GM12878 (cell line): ENCODE measurements around the gene GCK. TPM values are rescaled to one million over a fixed set of nuclear protein-coding genes. Genes with fewer than 3 reads are reported as not detected.

Experiments used
- ATAC-seq: fragments of 200-7000 bp; cut with Tn5 transposase; 3 replicates; pipeline ENCODE4 v1.9.1; 2020; ENCODE audit warnings: mild to moderate bottlenecking, moderate library complexity
- BruUV-seq: library from RNA; stranded (reverse); fragments of 400-500 nt; replicated peaks from 2 replicates; lab custom pipeline; 2021; lab: Mats Ljungman, UMichigan
- CTCF ChIA-PET: fragments of 300-600 bp; sonication (Branson Sonifier 250); formaldehyde crosslinking; extraction: SDS; loops from one replicate; lab custom pipeline; 2021; ENCODE audit warnings: inconsistent platforms; lab: Yijun Ruan, JAX
- POLR2A ChIA-PET: fragments of 350-600 bp; formaldehyde crosslinking; extraction: SDS; loops from one replicate; lab custom pipeline; 2021; ENCODE audit warnings: inconsistent platforms; lab: Charles Lee
- RAD21 ChIA-PET: fragments of 300-600 bp; sonication (Branson Sonifier 250); formaldehyde crosslinking; loops from one replicate; lab custom pipeline; 2023; ENCODE audit warnings: antibody characterized with exemption; ENCODE audit not compliant: unreplicated experiment; lab: Charles Lee
- SMC1A ChIA-PET: fragments of 300-600 bp; sonication (Branson Sonifier 250); formaldehyde crosslinking; loops from one replicate; lab custom pipeline; 2023; ENCODE audit not compliant: unreplicated experiment, uncharacterized antibody; lab: Charles Lee
- DNase-seq: peaks from one replicate; pipeline ENCODE4 v3.0.0-alpha.2; 2011; ENCODE audit warnings: low read depth, low spot score
- FAIRE-seq: peaks from 3 replicates; lab custom pipeline; 2011; peaks lifted over from hg19 to GRCh38; lab: Jason Lieb, UNC
- H2AFZ ChIP-seq: 2 replicates; pipeline ENCODE4 v1.6.0; 2011; ENCODE audit warnings: low read depth, low read length, control low read depth; ENCODE audit not compliant: control insufficient read depth
- H3K27ac ChIP-seq: 2 replicates; pipeline ENCODE4 v1.5.1; 2011; ENCODE audit warnings: control low read depth; ENCODE audit not compliant: control insufficient read depth, insufficient read depth
- H3K27me3 ChIP-seq, 2 experiments: replicated peaks in 1 of 2; 2 replicates each; pipeline versions ENCODE4 v1.6.0 to v1.6.1; 2011; ENCODE audit warnings: low read length in 1 of 2; ENCODE audit not compliant: control insufficient read depth in 2 of 2, insufficient read depth in 2 of 2
- H3K36me3 ChIP-seq, 2 experiments: 2 replicates each; pipeline ENCODE4 v1.5.1; 2011; ENCODE audit warnings: low read length in 1 of 2; ENCODE audit not compliant: control insufficient read depth in 2 of 2, insufficient read depth in 2 of 2
- H3K4me1 ChIP-seq: 2 replicates; pipeline ENCODE4 v1.6.1; 2011; ENCODE audit warnings: mild to moderate bottlenecking, low read length, moderate library complexity, mixed read lengths; ENCODE audit not compliant: control insufficient read depth, insufficient read depth
- H3K4me2 ChIP-seq: 2 replicates; pipeline ENCODE4 v1.6.0; 2011; ENCODE audit warnings: control low read depth; ENCODE audit not compliant: control insufficient read depth, insufficient read depth
- H3K4me3 ChIP-seq: fragments of 200-600 bp; sonication (generic); 2 replicates; pipeline ENCODE4 v1.5.1; 2016
- H3K79me2 ChIP-seq: 2 replicates; pipeline ENCODE4 v1.6.0; 2011; ENCODE audit warnings: low read length; ENCODE audit not compliant: control insufficient read depth, insufficient read depth
- H3K9ac ChIP-seq: 2 replicates; pipeline ENCODE4 v1.8.0; 2011; ENCODE audit warnings: low read length, control low read depth, mixed read lengths; ENCODE audit not compliant: control insufficient read depth, insufficient read depth
- H3K9me3 ChIP-seq: replicated peaks from 3 replicates; pipeline ENCODE4 v1.5.1; 2011; ENCODE audit warnings: mild to moderate bottlenecking, low read length; ENCODE audit not compliant: control insufficient read depth, insufficient read depth
- H4K20me1 ChIP-seq: 2 replicates; pipeline ENCODE4 v1.6.0; 2011; ENCODE audit not compliant: control insufficient read depth, insufficient read depth
- BHLHE40 ChIP-seq, 2 experiments: fragments of 450-650 bp in 1 of 2; IDR thresholded peaks; 2 replicates each; pipeline ENCODE4 v1.6.1; 2011 to 2017; ENCODE audit warnings: low read depth in 2 of 2, borderline replicate concordance in 1 of 2, improper control_type of control experiment in 1 of 2, low read length in 1 of 2, mild to moderate bottlenecking in 1 of 2
- CBX3 ChIP-seq: fragments of 200-600 bp; sonication (generic); IDR thresholded peaks from 2 replicates; pipeline ENCODE4 v1.6.1; 2016; ENCODE audit warnings: low read depth, borderline replicate concordance
- EGR1 ChIP-seq, 2 experiments: IDR thresholded peaks; 1 replicate in 1 of 2; 2 replicates in 1 of 2; pipeline ENCODE4 v1.6.1; 2011 to 2012; ENCODE audit warnings: low read depth in 2 of 2, low read length in 2 of 2, borderline replicate concordance in 1 of 2, mild to moderate bottlenecking in 1 of 2, moderate library complexity in 1 of 2
- IKZF1 ChIP-seq: fragments of 450-650 bp; conservative IDR thresholded peaks from 2 replicates; pipeline ENCODE4 v1.6.1; 2017; ENCODE audit warnings: antibody characterized with exemption, mild to moderate bottlenecking
- LARP7 ChIP-seq: fragments of 450-650 bp; IDR thresholded peaks from 2 replicates; pipeline ENCODE4 v1.6.1; 2017; ENCODE audit warnings: mild to moderate bottlenecking
- MEF2B ChIP-seq: fragments of 450-650 bp; IDR thresholded peaks from 2 replicates; pipeline ENCODE4 v1.6.1; 2018; ENCODE audit warnings: mild to moderate bottlenecking, moderate library complexity; ENCODE audit not compliant: partially characterized antibody, poor library complexity, severe bottlenecking
- NR2F1 ChIP-seq: fragments of 450-650 bp; conservative IDR thresholded peaks from 2 replicates; pipeline ENCODE4 v1.6.1; 2017; ENCODE audit warnings: mild to moderate bottlenecking
- PAX5 ChIP-seq: IDR thresholded peaks from 2 replicates; pipeline ENCODE4 v1.6.1; 2011; ENCODE audit warnings: low read depth, low read length, borderline replicate concordance
- PAX8 ChIP-seq: fragments of 450-650 bp; IDR thresholded peaks from 2 replicates; pipeline ENCODE4 v1.6.1; 2017; ENCODE audit warnings: mild to moderate bottlenecking, moderate library complexity
- PML ChIP-seq: IDR thresholded peaks from 2 replicates; pipeline ENCODE4 v1.6.1; 2012; ENCODE audit warnings: low read length, inconsistent platforms
- RELA ChIP-seq: fragments of 450-650 bp; IDR thresholded peaks from 2 replicates; pipeline ENCODE4 v1.8.0; 2014; ENCODE audit warnings: borderline replicate concordance; ENCODE audit not compliant: partially characterized antibody
- SIN3A ChIP-seq: IDR thresholded peaks from 2 replicates; pipeline ENCODE4 v1.6.1; 2012; ENCODE audit warnings: low read depth, low read length, improper control_type of control experiment
- TCF12 ChIP-seq: IDR thresholded peaks from 2 replicates; pipeline ENCODE4 v1.6.1; 2011; ENCODE audit warnings: low read depth, mild to moderate bottlenecking, low read length
- ZNF384 ChIP-seq: IDR thresholded peaks from 2 replicates; pipeline ENCODE4 v1.6.1; 2012; ENCODE audit warnings: low read depth, mild to moderate bottlenecking, low read length, improper control_type of control experiment, borderline replicate concordance
- WGBS: methylation state at CpG from one replicate; pipeline ENCODE4 v1.1.6; 2016; ENCODE audit warnings: low lambda C conversion rate; ENCODE audit not compliant: insufficient replicate concordance, insufficient coverage; ENCODE audit errors: missing lambda C conversion rate; 5-methylcytosine and 5-hydroxymethylcytosine counted together
- in situ Hi-C: fragments of 300-500 bp; cut with MboI; formaldehyde crosslinking; loops from 9 replicates; pipeline ENCODE4 v1.14.3; 2018; ENCODE audit warnings: mixed read lengths
- intact Hi-C: fragments of 100-400 bp; cut with micrococcal nuclease; formaldehyde crosslinking; loops from one replicate; pipeline ENCODE4 v1.14.2; 2022; ENCODE audit not compliant: unreplicated experiment
- polyA plus RNA-seq, 11 experiments: library from polyadenylated mRNA; depleted of rRNA in 4 of 11; unstranded in 6 of 11; stranded (reverse) in 5 of 11; fragments of >200 nt; fragmentation: Nextera tagmentation in 4 of 11; fragmentation: Illumina TruSeq in 1 of 11; extraction: Ambion mirVana in 4 of 11; extraction: Trizol in 1 of 11; gene quantifications; 1 replicate in 1 of 11; 2 replicates in 10 of 11; pipeline versions ENCODE4 v1.2.1 to v1.2.3, GENCODE V29; 2011 to 2016; ENCODE audit warnings: inconsistent platforms in 2 of 11, missing spikeins in 2 of 11, low read depth in 1 of 11
- total RNA-seq, 4 experiments: library from RNA; depleted of rRNA in 3 of 4; stranded (reverse); fragments of >200 nt in 3 of 4; fragmentation: Illumina TruSeq in 1 of 4; extraction: Trizol in 1 of 4; gene quantifications; 2 replicates each; pipeline versions ENCODE4 v1.2.1 to v1.2.3, GENCODE V29; 2013 to 2021
- TF ChIP-seq, protein P1 (sequence below): IDR thresholded peaks from 2 replicates; pipeline ENCODE4 v1.6.1; 2012; ENCODE audit warnings: low read depth, low read length, improper control_type of control experiment
- TF ChIP-seq, protein P2 (sequence below): fragments of 450-650 bp; IDR thresholded peaks from 2 replicates; pipeline ENCODE4 v1.6.1; 2018; ENCODE audit warnings: mild to moderate bottlenecking, low read depth, moderate library complexity; ENCODE audit not compliant: partially characterized antibody
- TF ChIP-seq, protein P3 (sequence below): fragments of 450-650 bp; IDR thresholded peaks from 2 replicates; pipeline ENCODE4 v1.6.1; 2017; ENCODE audit warnings: mild to moderate bottlenecking, moderate library complexity

The GCK gene
- total and polyA plus RNA-seq, 10 of the 15 experiments (the other 5 are each of a cell fraction or from before 2014, with no cell fraction given), result 0.06 to 0.16 TPM; not detected in 8

DNA sequence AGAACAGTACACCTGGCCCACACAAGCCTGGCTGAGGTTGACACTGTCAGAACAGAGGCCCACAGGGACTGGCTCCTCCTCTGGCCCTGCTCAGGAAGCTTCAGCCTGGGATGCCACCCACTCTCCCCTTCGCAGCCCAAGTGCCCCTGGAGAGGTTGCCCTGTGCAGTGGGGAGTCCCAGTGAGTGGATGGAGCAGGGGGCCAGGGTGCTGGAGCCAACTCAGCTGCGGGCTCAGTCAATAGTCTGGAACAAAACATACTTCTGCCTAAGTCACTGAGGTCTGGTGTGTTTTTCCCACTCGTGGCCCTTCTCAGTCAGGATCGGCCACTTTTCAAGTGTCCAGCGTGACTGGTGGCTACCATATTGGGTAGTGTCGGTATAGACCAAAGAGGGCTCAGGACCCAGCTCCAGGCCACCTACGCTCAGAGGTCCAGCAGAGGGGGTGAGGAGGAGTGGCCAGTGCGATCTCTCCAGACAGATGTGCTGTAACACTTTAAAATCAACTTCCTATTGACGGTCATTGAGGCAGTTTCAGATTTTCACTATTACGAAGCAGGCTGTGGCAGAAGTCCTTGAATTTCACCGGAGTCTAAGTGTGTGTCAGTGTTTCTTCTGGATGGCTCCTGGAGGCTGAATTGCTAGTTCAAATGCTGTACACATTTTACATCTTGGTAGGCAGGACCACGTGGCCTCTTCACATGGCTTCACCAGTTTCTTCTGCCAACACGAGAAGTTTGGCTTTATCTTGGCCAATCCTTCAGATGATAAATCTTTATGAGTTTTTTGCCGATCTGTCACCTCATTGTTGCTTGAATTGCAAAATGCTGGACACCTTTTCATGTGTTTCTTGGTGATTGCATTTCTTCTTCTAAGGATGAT lies 994 bp upstream of the GCK start:
- no peak overlapping the region for H3K4me3 ChIP-seq
- WGBS, result 31% methylated on average over 14 of the region's 14 CpGs
- no peak overlapping the region for H2AFZ ChIP-seq
- H3K9me3 ChIP-seq, result no peaks in the 10 kb centered on the region
- DNase-seq (no peak), FAIRE-seq (no peak), ATAC-seq (no peak)
- no peaks in the 10 kb centered on the region for H3K4me1 ChIP-seq
- no TSS peak for BruUV-seq
- no peaks in the 10 kb centered on the region; a peak in 1 of 4 replicates for H3K27me3 ChIP-seq
- no peak overlapping the region for H3K9ac ChIP-seq
- H4K20me1 ChIP-seq, result no peaks in the 10 kb centered on the region
- H3K79me2 ChIP-seq, result no peaks in the 10 kb centered on the region
- H3K36me3 ChIP-seq, result no peaks in the 10 kb centered on the region
- ChIA-PET SMC1A (no interaction called here), RAD21 (no interaction called here), CTCF (no interaction called here), POLR2A (no interaction called here)
- in situ Hi-C loops, result no loop called here
- intact Hi-C loops, result loop anchor here (5.0 kb wide), 1 partner anchor 38 kb away; no protein-coding TSS in a partner anchor
- H3K4me2 ChIP-seq, result no peak overlapping the region
- H3K27ac ChIP-seq, result no peak overlapping the region
- TF ChIP-seq PAX5 (no peak), PML (no peak), IKZF1 (no peak), ZNF384 (no peak), LARP7 (no peak), CBX3 (no peak), PAX8 (no peak), SIN3A (no peak), EGR1 (IDR thresholded peaks at IDR 0.05; ENCODE audit: borderline replicate concordance in 1 of 2, low read depth in 2 of 2, low read length in 2 of 2) (no peak), BHLHE40 (IDR thresholded peaks at IDR 0.05; ENCODE audit: borderline replicate concordance in 1 of 2, low read depth in 2 of 2, low read length in 1 of 2) (no peak), TCF12 (no peak), RELA (no peak), MEF2B (no peak), NR2F1 (no peak)
- TF ChIP-seq, protein P1, sequence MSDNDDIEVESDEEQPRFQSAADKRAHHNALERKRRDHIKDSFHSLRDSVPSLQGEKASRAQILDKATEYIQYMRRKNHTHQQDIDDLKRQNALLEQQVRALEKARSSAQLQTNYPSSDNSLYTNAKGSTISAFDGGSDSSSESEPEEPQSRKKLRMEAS, result no peak
- TF ChIP-seq, protein P2, sequence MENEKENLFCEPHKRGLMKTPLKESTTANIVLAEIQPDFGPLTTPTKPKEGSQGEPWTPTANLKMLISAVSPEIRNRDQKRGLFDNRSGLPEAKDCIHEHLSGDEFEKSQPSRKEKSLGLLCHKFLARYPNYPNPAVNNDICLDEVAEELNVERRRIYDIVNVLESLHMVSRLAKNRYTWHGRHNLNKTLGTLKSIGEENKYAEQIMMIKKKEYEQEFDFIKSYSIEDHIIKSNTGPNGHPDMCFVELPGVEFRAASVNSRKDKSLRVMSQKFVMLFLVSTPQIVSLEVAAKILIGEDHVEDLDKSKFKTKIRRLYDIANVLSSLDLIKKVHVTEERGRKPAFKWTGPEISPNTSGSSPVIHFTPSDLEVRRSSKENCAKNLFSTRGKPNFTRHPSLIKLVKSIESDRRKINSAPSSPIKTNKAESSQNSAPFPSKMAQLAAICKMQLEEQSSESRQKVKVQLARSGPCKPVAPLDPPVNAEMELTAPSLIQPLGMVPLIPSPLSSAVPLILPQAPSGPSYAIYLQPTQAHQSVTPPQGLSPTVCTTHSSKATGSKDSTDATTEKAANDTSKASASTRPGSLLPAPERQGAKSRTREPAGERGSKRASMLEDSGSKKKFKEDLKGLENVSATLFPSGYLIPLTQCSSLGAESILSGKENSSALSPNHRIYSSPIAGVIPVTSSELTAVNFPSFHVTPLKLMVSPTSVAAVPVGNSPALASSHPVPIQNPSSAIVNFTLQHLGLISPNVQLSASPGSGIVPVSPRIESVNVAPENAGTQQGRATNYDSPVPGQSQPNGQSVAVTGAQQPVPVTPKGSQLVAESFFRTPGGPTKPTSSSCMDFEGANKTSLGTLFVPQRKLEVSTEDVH, result no peak
- TF ChIP-seq, protein P3, sequence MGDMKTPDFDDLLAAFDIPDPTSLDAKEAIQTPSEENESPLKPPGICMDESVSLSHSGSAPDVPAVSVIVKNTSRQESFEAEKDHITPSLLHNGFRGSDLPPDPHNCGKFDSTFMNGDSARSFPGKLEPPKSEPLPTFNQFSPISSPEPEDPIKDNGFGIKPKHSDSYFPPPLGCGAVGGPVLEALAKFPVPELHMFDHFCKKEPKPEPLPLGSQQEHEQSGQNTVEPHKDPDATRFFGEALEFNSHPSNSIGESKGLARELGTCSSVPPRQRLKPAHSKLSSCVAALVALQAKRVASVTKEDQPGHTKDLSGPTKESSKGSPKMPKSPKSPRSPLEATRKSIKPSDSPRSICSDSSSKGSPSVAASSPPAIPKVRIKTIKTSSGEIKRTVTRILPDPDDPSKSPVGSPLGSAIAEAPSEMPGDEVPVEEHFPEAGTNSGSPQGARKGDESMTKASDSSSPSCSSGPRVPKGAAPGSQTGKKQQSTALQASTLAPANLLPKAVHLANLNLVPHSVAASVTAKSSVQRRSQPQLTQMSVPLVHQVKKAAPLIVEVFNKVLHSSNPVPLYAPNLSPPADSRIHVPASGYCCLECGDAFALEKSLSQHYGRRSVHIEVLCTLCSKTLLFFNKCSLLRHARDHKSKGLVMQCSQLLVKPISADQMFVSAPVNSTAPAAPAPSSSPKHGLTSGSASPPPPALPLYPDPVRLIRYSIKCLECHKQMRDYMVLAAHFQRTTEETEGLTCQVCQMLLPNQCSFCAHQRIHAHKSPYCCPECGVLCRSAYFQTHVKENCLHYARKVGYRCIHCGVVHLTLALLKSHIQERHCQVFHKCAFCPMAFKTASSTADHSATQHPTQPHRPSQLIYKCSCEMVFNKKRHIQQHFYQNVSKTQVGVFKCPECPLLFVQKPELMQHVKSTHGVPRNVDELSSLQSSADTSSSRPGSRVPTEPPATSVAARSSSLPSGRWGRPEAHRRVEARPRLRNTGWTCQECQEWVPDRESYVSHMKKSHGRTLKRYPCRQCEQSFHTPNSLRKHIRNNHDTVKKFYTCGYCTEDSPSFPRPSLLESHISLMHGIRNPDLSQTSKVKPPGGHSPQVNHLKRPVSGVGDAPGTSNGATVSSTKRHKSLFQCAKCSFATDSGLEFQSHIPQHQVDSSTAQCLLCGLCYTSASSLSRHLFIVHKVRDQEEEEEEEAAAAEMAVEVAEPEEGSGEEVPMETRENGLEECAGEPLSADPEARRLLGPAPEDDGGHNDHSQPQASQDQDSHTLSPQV, result no peak
